Activated gamma-delta T cell (primary cell): Measurements from ENCODE around the gene IGSF9B.

ENCODE experiments used
- DNase-seq: peaks from one replicate; lab custom pipeline; 2025; lab: John Stamatoyannopoulos, UW

Gene IGSF9B

GRCh38 chr11:133955945-133956421 lies 785 bp downstream of the IGSF9B start:
- no peak for DNase-seq

- no peak for DNase-seq
Observed at GRCh38 chr11:133955081-133955891, 1.5 kb downstream of the IGSF9B start.

- no peak for DNase-seq
Observed at GRCh38 chr11:133953999-133954398, 2.8 kb downstream of the IGSF9B start.

DNA sequence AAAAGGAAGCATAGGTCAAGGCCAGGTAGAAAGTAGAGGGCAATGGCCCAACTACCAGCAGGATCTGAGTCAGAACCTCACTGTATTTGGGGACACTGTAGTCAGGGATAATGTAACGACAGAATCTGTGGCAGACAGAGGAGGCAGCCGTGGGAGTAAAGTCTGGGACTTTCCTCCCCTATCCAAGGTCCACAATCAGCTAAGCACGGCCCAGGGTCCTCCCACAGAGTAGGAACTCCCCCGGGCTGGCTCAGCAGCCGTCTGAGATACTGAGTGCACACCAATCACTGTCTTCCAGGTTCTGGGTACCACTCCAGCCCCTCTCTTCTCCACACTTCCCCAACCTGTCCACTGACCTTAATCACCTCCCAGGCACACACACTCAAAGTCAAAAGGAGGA lies 3.2 kb downstream of the IGSF9B start:
- DNase-seq, result no peak

DNA sequence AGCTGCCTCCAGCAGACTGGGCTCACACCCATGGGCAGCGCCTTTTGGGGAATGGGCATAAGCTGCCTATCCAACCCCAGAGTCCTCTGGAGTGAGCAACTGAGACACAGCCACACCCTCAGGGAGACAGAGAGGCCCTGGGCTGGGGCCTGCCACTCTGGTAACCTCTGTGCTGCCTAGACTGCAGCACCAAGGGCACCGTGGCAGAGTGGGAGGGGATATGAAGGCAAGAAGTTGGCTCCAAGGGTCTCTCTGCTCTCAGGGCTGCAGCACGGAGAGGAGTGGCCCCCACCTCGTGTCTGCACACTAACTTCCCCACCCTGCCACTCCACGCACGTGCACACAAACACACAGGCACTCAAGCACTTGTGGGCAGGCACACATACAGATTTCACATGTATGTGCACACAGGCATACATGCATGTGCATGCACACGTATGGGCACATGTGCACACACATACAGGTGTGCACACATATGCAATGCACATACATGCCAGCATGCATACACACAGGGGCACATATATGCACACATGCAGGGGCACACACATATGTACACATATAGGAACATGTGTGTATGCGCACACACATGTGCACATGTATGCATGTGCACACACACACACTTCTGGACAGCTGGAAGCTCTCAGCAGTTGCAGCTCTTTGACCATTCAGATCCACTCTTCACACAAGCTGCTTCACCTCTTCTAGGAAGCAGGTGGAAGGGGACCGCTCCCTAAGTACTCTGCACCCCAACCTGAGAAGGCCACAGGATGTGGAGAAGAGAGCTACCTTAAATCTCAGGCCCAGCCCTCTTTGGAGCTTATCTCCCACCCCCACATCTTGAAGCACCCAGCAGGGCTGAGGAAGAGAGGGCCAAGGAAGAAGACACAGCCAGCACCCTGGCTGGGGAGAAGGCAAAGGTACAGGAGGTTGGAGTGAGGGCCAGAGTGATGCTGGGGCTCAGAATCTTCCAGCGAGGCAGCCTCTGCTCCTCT lies 4.3 kb downstream of the IGSF9B start:
- no peak for DNase-seq

GRCh38 chr11:133951327-133952198 lies 5.2 kb downstream of the IGSF9B start:
- DNase-seq, result no peak

DNA sequence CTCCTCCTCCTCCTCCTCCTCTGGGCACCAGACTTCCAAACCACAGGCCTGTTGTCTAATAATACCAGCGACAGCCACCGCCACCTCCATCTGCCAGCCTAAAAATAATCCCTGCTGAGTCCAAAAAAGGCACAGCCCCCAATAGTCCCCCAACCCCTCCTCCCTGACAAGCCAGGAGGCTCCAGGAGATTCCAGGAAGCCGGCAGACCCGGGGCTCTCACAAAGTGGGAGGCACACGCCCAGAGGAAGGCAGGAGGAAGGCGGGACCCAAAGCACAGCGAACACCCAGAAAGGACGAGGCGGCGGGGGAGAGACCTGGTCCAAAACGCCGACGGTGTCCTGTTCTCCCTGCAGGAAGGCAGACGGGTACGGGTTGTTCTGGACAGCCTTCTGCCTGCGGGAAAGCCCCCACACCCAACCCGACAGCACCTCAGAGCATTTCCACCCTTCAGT lies 5.9 kb downstream of the IGSF9B start:
- DNase-seq, result no peak

DNA sequence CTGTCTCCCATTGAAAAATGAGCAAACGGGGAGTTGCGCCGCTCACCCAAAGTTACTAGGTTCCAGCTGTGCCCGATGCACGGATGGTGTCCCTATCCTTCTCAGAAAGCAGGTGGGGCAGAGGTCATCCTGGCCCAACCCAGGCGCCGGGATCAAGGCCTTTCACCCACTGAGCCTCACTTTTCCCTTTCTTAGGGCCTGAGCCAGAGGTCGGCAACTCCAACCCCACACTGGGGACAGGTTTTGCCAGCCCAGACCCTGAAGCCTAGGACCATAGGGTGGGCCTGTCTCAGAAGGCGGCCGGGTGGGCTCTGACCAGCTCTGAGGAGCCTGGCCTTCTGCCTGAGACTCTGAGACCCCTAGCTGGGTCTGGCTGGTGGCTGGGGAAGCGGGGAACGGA lies 6.3 kb downstream of the IGSF9B start:
- DNase-seq, result no peak

DNA sequence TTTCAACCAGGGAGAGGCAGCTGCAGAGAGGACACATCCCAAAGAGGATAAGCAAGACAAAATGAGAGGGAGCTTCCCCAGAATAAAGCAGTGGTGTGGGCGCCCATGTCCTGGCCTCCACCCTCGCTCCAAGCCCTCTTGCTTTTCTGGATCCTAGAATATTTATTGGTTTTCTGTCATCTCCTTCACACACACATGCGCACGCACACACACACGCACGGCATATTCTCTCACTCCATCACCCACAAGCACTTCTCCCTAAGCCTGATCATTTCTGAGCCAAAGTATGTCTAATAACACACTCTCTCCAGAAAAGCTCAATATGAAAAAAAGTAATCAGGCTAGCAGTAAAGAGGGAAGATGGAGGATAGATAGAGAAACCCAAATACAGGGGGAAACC lies 7.6 kb downstream of the IGSF9B start:
- DNase-seq, result no peak

DNA sequence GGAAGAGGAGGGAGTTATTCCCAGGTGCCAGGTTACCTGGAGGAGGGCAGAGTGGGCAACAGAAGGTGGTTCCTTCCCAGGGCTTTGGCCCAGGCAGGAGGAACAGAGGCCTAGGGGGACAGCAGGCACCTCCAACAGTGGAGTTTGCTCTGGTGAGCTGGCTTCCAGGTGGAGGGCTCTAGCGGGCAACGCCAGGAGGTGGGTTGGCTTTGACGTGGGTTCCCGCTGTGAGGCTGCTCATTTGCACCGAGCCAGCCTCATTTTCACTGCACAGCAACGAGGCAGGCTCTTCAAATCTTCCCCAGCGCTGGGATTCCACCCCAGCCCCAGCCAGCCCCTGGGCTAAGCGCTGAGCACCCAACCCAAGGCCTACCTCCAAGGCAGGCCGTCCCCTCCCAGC lies 8.1 kb downstream of the IGSF9B start:
- no peak for DNase-seq

- no peak for DNase-seq
Observed at GRCh38 chr11:133947321-133947756, 9.4 kb downstream of the IGSF9B start.

DNA sequence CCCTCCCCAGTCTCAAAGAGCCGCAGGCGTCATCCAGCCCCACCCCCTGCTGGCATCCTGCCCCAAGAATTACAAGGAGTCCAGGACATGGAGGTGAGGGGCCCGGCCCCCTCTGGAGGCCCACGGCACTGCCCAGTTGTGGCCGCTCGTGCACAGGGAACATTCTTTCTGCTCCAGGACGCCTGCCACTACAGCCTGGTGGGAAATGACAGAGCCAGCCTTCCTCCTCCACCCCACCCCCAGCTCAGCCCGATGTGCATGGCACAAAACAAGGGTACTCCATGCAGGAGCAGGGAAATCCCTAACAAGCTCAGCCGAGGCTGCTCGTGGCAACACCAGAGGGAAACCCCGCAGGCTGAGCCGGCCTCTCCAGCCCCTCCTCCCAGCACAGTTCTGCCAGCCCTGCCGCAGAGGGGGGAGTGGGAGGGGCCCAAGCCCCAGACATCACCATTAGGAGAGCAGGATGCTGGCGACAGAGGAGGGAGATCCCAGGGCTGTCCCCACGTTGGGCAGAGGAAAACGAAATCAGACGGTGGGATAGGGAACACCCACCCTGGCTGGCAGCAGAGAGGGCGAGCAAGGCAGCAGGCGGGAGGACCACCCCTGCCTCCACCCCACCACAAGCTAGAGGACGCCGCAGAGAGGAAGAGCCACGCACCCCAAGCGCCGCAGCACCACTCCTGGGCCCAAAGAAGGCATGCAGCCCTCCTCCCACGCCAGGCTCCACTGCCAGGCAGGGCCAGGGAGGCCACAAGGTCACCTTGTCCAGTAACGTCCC lies 10.0 kb downstream of the IGSF9B start:
- no peak for DNase-seq

GRCh38 chr11:133946051-133946450 lies 10.7 kb downstream of the IGSF9B start:
- DNase-seq, result no peak

GRCh38 chr11:133945087-133945974 lies 11.4 kb downstream of the IGSF9B start:
- peak; percentile 57 for DNase-seq

GRCh38 chr11:133943950-133944698 lies 12.6 kb downstream of the IGSF9B start:
- no peak for DNase-seq

DNA sequence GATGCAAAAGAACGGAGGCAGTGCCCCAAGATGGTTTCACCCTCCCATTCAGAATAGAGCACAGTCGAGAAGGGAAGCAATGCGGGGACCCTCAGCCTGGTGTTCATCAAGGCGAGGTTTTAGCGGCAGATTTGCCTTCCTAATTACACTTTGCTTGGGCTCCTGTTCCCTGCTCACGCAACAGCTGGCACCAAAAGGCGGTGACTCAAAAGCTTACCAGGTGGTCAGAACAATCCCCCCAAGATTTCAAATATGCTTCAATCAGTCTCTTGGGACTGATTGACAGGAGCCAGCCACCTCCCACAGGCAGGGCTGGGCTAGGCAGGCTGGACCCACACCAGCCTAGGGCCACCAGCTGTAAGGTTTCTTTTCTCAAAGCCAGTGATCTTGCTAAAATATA lies 14.2 kb downstream of the IGSF9B start:
- no peak for DNase-seq

- DNase-seq, result no peak
Observed at GRCh38 chr11:133941546-133941945, 15.2 kb downstream of the IGSF9B start.

DNA sequence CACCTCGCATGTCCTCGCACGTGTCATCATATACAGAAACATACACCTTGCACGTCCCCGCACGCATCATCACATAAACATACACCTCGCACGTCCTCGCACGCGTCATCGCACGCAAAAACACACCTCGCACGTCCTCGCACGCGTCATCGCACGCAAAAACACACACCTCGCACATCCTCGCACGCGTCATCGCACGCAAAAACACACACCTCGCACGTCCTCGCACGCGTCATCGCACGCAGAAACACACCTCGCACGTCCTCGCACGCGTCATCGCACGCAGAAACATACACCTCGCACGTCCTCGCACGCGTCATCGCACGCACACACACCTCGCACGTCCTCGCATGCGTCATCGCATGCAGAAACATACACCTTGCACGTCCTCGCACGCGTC lies 16.7 kb downstream of the IGSF9B start:
- DNase-seq, result no peak

DNA sequence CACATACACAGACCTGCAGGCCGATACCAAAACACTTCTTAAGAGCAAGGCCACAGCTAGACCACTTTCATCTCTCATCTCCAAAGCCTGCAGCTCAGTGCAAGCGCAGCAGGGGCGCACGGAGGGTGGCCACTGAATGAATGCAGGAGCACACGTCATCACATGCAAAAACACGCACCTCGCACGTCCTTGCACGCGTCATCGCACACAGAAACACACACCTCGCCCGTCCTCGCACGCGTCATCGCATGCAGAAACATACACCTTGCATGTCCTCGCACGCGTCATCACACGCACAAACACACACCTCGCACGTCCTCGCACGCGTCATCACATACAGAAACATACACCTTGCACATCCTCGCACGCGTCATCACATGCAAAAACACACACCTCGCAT lies 17.2 kb downstream of the IGSF9B start:
- DNase-seq, result no peak
